AG04450 (cell line): ENCODE results near the gene KRTAP5-7. TPM values are rescaled to one million over a fixed set of nuclear protein-coding genes. Genes with fewer than 3 reads are reported as not detected.

Source experiments
- CTCF ChIA-PET: fragments of 300-600, 350-600 bp; formaldehyde crosslinking; extraction: SDS; loops from one replicate; lab custom pipeline; 2022; ENCODE audit warnings: antibody characterized with exemption, inconsistent platforms; lab: Charles Lee
- POLR2A ChIA-PET: fragments of 350-600 bp; formaldehyde crosslinking; extraction: SDS; loops from one replicate; lab custom pipeline; 2021; ENCODE audit warnings: antibody characterized with exemption, inconsistent platforms; lab: Yijun Ruan, JAX
- DNase-seq: peaks from one replicate; pipeline ENCODE4 v3.0.0-alpha.2; 2011; ENCODE audit warnings: low read depth, low spot score
- H3K27ac ChIP-seq: one replicate; pipeline ENCODE4 v1.5.1; 2012; ENCODE audit warnings: low read depth, low read length, control low read depth
- H3K27me3 ChIP-seq: one replicate; pipeline ENCODE4 v1.6.0; 2012; ENCODE audit warnings: low read length; ENCODE audit not compliant: control insufficient read depth, insufficient read depth
- H3K4me3 ChIP-seq: 2 replicates; pipeline ENCODE4 v1.5.1; 2011; ENCODE audit warnings: mild to moderate bottlenecking, low read depth, low read length, control low read depth
- H3K9me3 ChIP-seq: 2 replicates; pipeline ENCODE4 v1.5.1; 2012; ENCODE audit warnings: low read length; ENCODE audit not compliant: control insufficient read depth, insufficient read depth
- polyA plus RNA-seq: library from polyadenylated mRNA; depleted of rRNA; stranded (reverse); fragments of >200 nt; gene quantifications from 2 replicates; pipeline ENCODE4 v1.2.3, GENCODE V29; 2011
- TF ChIP-seq, protein P1 (sequence below): IDR thresholded peaks from 2 replicates; pipeline ENCODE4 v1.5.1; 2011; ENCODE audit warnings: low read depth, low read length, control low read depth, inconsistent platforms

KRTAP5-7 gene
- polyA plus RNA-seq, 1 experiment = not detected

DNA sequence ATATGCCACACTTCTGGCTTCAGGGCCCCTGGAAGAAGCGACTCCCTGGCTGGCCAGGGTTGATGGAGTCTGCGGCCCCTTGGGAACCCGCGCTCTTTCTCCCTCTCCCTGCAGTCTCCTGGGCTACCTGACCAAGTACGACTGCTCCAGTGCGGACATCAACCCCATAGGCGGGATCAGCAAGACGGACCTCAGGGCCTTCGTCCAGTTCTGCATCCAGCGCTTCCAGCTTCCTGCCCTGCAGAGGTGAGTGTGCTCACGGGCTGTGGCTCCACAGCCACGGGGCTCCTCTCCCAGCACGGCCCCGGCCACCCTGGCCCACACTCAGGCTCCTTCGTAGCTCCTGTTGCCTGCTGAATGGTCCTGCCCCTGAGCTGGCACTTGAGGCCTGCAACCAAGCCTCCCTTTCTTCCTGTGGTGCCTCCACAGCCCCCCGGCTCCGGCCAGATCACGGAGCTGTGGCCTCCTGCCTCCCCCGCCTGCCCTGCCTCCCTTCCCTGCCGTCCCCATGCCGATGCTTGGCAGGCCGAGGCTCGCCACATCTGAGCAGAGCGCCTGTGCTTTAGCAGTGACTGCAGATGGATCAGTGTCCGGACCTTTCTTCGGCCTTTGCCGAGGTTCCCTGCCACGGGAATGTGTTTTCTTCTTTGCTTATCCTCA is 36.2 kb upstream of the KRTAP5-7 start:
- CTCF ChIA-PET = no interaction called here

DNA sequence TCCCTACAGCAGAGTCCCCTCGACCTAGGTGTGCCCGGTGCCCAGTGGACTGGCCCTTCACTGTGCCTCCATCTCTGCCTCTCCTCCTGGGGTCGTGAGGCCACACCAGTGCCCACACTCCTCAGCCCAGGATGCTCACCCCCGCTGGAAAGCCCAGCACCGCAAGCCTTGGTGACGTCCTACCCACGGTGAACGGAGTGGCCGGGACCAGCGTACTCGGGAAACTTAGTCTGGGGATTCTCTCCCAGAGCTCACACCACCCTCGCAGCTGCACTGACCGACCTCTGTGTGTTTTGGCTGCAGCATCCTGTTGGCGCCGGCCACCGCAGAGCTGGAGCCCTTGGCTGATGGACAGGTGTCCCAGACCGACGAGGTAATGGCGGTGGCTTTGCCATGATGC is 35.5 kb upstream of the KRTAP5-7 start:
- H3K9me3 ChIP-seq = no peaks in the 10 kb centered on the region; the same call in 1 of the 2 replicates
- CTCF ChIA-PET = no interaction called here
- H3K4me3 ChIP-seq = no peak overlapping the region
- TF ChIP-seq, protein P1, sequence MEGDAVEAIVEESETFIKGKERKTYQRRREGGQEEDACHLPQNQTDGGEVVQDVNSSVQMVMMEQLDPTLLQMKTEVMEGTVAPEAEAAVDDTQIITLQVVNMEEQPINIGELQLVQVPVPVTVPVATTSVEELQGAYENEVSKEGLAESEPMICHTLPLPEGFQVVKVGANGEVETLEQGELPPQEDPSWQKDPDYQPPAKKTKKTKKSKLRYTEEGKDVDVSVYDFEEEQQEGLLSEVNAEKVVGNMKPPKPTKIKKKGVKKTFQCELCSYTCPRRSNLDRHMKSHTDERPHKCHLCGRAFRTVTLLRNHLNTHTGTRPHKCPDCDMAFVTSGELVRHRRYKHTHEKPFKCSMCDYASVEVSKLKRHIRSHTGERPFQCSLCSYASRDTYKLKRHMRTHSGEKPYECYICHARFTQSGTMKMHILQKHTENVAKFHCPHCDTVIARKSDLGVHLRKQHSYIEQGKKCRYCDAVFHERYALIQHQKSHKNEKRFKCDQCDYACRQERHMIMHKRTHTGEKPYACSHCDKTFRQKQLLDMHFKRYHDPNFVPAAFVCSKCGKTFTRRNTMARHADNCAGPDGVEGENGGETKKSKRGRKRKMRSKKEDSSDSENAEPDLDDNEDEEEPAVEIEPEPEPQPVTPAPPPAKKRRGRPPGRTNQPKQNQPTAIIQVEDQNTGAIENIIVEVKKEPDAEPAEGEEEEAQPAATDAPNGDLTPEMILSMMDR = no peak
- no peak for DNase-seq
- POLR2A ChIA-PET = no interaction called here
- no peaks in the 10 kb centered on the region for H3K27me3 ChIP-seq
- no peak overlapping the region for H3K27ac ChIP-seq

More for the DNA sequence above, 36.2 kb upstream of the KRTAP5-7 start:
- Histone ChIP-seq H3K9me3 (no peaks in the 10 kb centered on the region), H3K27ac (no peak overlapping the region), H3K4me3 (no peak overlapping the region), H3K27me3 (no peaks in the 10 kb centered on the region)
- DNase-seq = no peak
- TF ChIP-seq, protein P1 = no peak
- POLR2A ChIA-PET = no interaction called here

DNA sequence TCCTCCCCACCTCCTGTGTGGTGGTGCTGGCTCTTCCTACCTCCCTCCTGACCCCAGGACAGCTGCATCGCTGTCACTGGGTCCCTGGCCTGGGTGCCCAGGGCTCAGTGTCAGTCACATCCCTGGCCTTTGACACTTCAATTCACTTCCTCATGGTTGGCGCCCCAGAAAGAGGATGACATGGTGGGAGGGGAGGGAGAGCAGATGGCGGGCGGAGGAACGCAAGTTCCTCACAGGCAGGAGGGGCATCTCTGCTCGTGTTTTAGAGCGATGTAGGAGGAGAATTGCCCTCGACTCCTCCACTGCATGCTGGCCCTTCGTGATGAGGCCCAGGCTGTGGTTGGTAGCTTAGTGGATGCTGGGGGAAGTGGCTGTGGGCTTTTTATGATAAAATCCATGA is 35.1 kb upstream of the KRTAP5-7 start:
- Histone ChIP-seq H3K27me3 (no peaks in the 10 kb centered on the region), H3K9me3 (no peaks in the 10 kb centered on the region; the same call in 1 of the 2 replicates), H3K27ac (no peak overlapping the region), H3K4me3 (no peak overlapping the region)
- no peak for DNase-seq
- POLR2A ChIA-PET = no interaction called here
- CTCF ChIA-PET = no interaction called here
- TF ChIP-seq, protein P1 = no peak

DNA sequence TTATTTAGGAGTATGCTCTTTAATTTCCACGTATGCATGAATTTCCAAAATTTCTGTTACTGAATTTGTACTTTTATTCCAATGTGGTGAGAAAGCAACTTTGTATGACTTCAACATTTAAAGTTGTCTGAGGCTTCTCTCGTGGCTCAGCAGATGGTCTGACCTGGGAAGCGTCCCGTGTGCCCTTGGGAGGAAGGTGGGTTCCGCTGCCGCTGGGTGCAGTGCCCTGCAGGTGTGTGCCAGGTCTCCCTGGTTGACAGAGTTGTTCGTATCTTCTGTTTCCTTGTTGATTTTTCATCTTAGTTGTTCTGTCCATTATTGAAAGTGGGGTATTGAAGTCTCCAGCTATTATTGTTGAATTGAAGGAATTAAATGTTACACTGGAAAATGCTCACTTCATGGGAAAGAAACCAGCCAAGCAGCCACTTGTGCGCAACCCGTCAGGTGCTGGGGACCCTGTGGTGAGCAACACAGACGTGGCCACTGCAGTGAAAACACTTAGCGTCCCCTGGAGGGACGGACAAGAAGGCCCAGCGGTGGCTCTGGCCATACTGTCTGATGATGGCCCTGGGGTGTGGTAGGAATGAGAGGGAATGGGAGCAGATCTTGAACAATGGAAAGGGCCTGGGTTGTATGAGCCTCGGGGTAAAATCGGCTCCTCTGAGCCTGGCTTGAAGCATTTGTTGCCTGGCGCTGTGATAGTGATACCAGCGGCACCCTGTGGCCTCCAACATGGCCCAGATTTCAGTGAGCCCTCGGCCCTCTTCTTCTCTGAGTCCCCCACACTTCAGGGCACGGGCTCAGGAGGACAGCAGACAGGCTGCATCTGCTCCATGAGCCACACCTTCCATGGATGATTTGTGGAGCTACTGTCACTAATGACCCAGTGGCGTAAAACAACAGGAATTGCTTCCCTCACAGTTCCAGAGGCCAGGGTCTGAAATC is 31.5 kb upstream of the KRTAP5-7 start:
- POLR2A ChIA-PET = no interaction called here
- Histone ChIP-seq H3K4me3 (no peak overlapping the region), H3K9me3 (no peaks in the 10 kb centered on the region; the same call in 1 of the 2 replicates), H3K27ac (no peak overlapping the region), H3K27me3 (no peaks in the 10 kb centered on the region)
- CTCF ChIA-PET = no interaction called here
- TF ChIP-seq, protein P1 = no peak
- no peak for DNase-seq

DNA sequence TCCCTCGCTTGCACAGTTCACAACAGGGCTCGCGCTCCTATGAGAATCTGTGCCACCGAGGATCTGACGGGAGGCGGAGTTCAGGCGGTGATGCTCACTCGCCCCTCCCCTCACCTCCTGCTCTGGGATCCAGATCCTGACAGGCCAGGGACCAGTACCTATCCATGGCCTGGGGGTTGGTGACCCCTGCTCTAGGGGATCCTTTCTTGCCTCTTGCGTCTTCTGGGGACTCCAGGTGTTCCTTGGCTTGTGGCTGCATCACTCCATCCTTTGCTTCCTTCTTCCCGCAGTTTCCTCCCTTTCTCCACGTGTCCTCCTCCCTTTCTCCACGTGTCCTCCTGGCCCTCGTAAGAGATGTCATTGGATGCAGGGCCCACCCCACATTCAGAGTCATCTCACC is 30.6 kb upstream of the KRTAP5-7 start:
- no peak for DNase-seq
- CTCF ChIA-PET = no interaction called here
- Histone ChIP-seq H3K27me3 (no peaks in the 10 kb centered on the region), H3K4me3 (no peak overlapping the region), H3K27ac (no peak overlapping the region), H3K9me3 (no peaks in the 10 kb centered on the region; the same call in 1 of the 2 replicates)
- POLR2A ChIA-PET = no interaction called here
- TF ChIP-seq, protein P1 = no peak
